ENCODE measurements around the gene SEC24A. TPM values are rescaled to one million over a fixed set of nuclear protein-coding genes. Genes with fewer than 3 reads are reported as not detected.
"Not testable (repeated sequence)": the region's sequence is repeated elsewhere in the genome, so short reads cannot be mapped to it uniquely, and the experiment has no call there.

Gene SEC24A
- polyA plus RNA-seq, 1 of the 3 experiments (the other 2 are of a cell fraction), result 7.4 TPM

DNA sequence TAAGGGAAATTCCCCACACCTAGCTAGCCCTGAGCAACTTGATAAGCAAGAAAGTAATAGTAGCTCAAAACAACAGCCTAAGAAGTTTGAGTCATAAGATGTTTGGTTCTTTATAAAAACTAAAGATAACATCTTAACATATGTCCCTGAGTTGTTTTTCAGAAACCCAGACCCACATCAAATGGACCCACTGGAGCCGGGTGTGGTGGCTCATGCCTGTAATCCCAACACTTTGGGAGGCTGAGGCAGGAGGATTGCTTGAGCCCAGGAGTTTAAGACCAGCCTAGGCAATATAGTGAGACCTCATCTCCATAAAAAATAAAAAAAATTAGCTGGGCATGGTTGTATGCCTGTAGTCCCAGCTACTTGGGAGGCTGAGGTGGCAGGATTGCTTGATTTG is 13.2 kb upstream of the SEC24A start:
- H2AFZ ChIP-seq (ENCODE audit: low read depth); H3K27me3 ChIP-seq (ENCODE audit: insufficient read depth); H3K36me3 ChIP-seq (replicated peaks in 1 of 2; ENCODE audit: control insufficient read depth in 1 of 2, insufficient read depth in 2 of 2, low read length in 1 of 2); DNase-seq; H3K4me2 ChIP-seq; H4K20me1 ChIP-seq (ENCODE audit: insufficient read depth); H3K4me1 ChIP-seq (ENCODE audit: control insufficient read depth in 1 of 2, insufficient read depth in 2 of 2, low read depth in 1 of 2, low read length in 1 of 2); H3K9me3 ChIP-seq; H3K9me2 ChIP-seq; H3K9ac ChIP-seq; H3F3A ChIP-seq (replicated peaks; ENCODE audit: insufficient read depth); H3K4me3 ChIP-seq (ENCODE audit: low read depth in 2 of 2, low read length in 1 of 2); H3K27ac ChIP-seq (ENCODE audit: low read depth in 2 of 2, low read length in 1 of 2): not testable (repeated sequence)
- WGBS (ENCODE audit: low lambda C conversion rate), result 94% methylated on average over 1 of the region's 1 CpG
- H3K79me2 ChIP-seq (ENCODE audit: insufficient read depth), result peaks cover 26% of the 10 kb centered on the region
- ChIA-PET CTCF (interaction anchor here (1.3 kb wide), 1 partner anchor 48 kb away, joined by 3 read pairs; no protein-coding TSS in a partner anchor), POLR2A (interaction anchor here (1.2 kb wide), 1 partner anchor 13 kb away, joined by 3 read pairs; the partner anchor contains the start of gene SEC24A)

DNA sequence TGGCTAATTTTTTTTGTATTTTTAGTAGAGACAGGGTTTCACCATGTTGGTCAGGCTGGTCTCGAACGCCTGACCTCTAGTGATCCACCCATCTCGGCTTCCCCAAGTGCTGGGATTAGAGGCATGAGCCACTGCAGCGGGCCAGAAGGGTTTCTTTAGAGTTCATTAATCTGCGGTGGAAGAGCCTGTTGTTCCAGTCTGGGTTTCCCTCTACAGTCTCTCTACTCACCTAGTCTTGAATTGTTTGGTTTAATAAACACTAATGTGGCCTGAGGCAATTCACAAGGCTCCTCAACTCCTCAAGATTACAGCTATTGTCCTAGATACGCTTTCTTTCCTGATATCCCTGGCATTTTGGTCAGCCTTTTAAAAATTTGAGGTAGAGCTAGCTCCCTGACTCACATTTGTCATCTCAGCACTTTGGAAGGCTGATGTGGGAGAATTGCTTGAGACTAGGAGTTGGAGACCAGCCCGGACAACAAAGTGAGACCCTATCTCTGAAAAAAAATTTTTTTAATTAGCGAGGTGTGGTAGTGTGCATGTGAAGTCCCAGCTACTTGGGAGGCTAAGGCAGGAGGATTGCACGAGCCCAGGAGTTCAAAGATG is 11.4 kb upstream of the SEC24A start:
- WGBS (ENCODE audit: low lambda C conversion rate), result 85% methylated on average over 9 of the region's 9 CpGs

GRCh38 chr5:134638760-134639201 is 9.8 kb upstream of the SEC24A start:
- no peak overlapping the region for H3K4me2 ChIP-seq
- CTCF ChIA-PET, result interaction anchor here (0.7 to 0.9 kb wide), 2 partner anchors 29 to 349 kb away, joined by 3 to 7 read pairs; no protein-coding TSS in a partner anchor
- H3K4me1 ChIP-seq (ENCODE audit: control insufficient read depth in 1 of 2, insufficient read depth in 2 of 2, low read depth in 1 of 2, low read length in 1 of 2), result no peaks in the 10 kb centered on the region
- DNase-seq, result no peak
- TF ChIP-seq MXI1 (IDR thresholded peaks at IDR 0.05; ENCODE audit: low read depth, low read length) (no peak), FOXM1 (IDR thresholded peaks at IDR 0.05; ENCODE audit: low read depth) (no peak), POLR2AphosphoS5 (IDR thresholded peaks at IDR 0.05; ENCODE audit: low read depth, low read length) (no peak), EZH2phosphoT487 (IDR thresholded peaks at IDR 0.05; ENCODE audit: borderline replicate concordance, low read depth) (no peak), GABPA (IDR thresholded peaks at IDR 0.05; ENCODE audit: low read depth) (no peak), NRF1 (IDR thresholded peaks at IDR 0.05; ENCODE audit: low read depth, low read length) (no peak), TCF12 (IDR thresholded peaks at IDR 0.05) (no peak), MEF2A (IDR thresholded peaks at IDR 0.05; ENCODE audit: borderline replicate concordance, low read depth) (no peak), RFX5 (IDR thresholded peaks at IDR 0.05; ENCODE audit: low read length) (no peak), CHD2 (IDR thresholded peaks at IDR 0.05; ENCODE audit: low read length, partially characterized antibody) (no peak), CTCF (IDR thresholded peaks at IDR 0.05) (no peak), RXRA (IDR thresholded peaks at IDR 0.05; ENCODE audit: borderline replicate concordance, low read depth) (no peak), GATA2 (CRISPR knock-in tag; IDR thresholded peaks at IDR 0.05) (no peak), MAX (IDR thresholded peaks at IDR 0.05; ENCODE audit: low read depth) (no peak), USF1 (IDR thresholded peaks at IDR 0.05; ENCODE audit: borderline replicate concordance, low read depth) (no peak)
- TF ChIP-seq, protein P1, sequence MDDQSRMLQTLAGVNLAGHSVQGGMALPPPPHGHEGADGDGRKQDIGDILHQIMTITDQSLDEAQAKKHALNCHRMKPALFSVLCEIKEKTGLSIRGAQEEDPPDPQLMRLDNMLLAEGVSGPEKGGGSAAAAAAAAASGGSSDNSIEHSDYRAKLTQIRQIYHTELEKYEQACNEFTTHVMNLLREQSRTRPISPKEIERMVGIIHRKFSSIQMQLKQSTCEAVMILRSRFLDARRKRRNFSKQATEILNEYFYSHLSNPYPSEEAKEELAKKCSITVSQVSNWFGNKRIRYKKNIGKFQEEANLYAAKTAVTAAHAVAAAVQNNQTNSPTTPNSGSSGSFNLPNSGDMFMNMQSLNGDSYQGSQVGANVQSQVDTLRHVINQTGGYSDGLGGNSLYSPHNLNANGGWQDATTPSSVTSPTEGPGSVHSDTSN (IDR thresholded peaks at IDR 0.05), result no peak
- H3K79me2 ChIP-seq (ENCODE audit: insufficient read depth), result no peaks in the 10 kb centered on the region
- no peaks in the 10 kb centered on the region for H3K9me3 ChIP-seq
- no peak overlapping the region for H2AFZ ChIP-seq (ENCODE audit: low read depth)
- no peak overlapping the region for H3K9ac ChIP-seq
- whole genome bisulfite sequencing (ENCODE audit: low lambda C conversion rate), result 88% methylated on average over 4 of the region's 4 CpGs
- no peaks in the 10 kb centered on the region for H3K36me3 ChIP-seq (replicated peaks in 1 of 2; ENCODE audit: control insufficient read depth in 1 of 2, insufficient read depth in 2 of 2, low read length in 1 of 2)
- peaks cover 9% of the 10 kb centered on the region for H3F3A ChIP-seq (replicated peaks; ENCODE audit: insufficient read depth)
- no peaks in the 10 kb centered on the region for H4K20me1 ChIP-seq (ENCODE audit: insufficient read depth)
- no peaks in the 10 kb centered on the region for H3K9me2 ChIP-seq
- POLR2A ChIA-PET, result no interaction called here
- H3K4me3 ChIP-seq (ENCODE audit: low read depth in 2 of 2, low read length in 1 of 2), result no peak overlapping the region
- no peak overlapping the region for H3K27ac ChIP-seq (ENCODE audit: low read depth in 2 of 2, low read length in 1 of 2)
- H3K27me3 ChIP-seq (ENCODE audit: insufficient read depth), result no peaks in the 10 kb centered on the region

More for the DNA sequence above, 11.4 kb upstream of the SEC24A start:
- Histone ChIP-seq H3F3A (replicated peaks; ENCODE audit: insufficient read depth) (no peaks in the 10 kb centered on the region), H3K27ac (ENCODE audit: low read depth in 2 of 2, low read length in 1 of 2) (no peak overlapping the region), H3K4me1 (ENCODE audit: control insufficient read depth in 1 of 2, insufficient read depth in 2 of 2, low read depth in 1 of 2, low read length in 1 of 2) (no peaks in the 10 kb centered on the region), H3K4me3 (ENCODE audit: low read depth in 2 of 2, low read length in 1 of 2) (no peak overlapping the region), H3K36me3 (replicated peaks in 1 of 2; ENCODE audit: control insufficient read depth in 1 of 2, insufficient read depth in 2 of 2, low read length in 1 of 2) (no peaks in the 10 kb centered on the region), H3K9ac (no peak overlapping the region), H2AFZ (ENCODE audit: low read depth) (no peak overlapping the region), H3K9me2 (no peaks in the 10 kb centered on the region), H3K9me3 (no peaks in the 10 kb centered on the region), H3K4me2 (no peak overlapping the region), H4K20me1 (ENCODE audit: insufficient read depth) (no peaks in the 10 kb centered on the region), H3K27me3 (ENCODE audit: insufficient read depth) (no peaks in the 10 kb centered on the region), H3K79me2 (ENCODE audit: insufficient read depth) (peaks cover 9% of the 10 kb centered on the region)
- ChIA-PET CTCF (interaction anchor here (1.1 kb wide), 1 partner anchor 75 kb away, joined by 3 read pairs; no protein-coding TSS in a partner anchor), POLR2A (interaction anchor here (0.7 kb wide), 1 partner anchor 461 kb away, joined by 7 read pairs; no protein-coding TSS in a partner anchor)
- DNase-seq, result no peak
- TF ChIP-seq MXI1 (IDR thresholded peaks at IDR 0.05; ENCODE audit: low read depth, low read length) (no peak), TCF12 (IDR thresholded peaks at IDR 0.05) (no peak), RCOR1 (IDR thresholded peaks at IDR 0.05; ENCODE audit: low read length) (no peak), FOXJ3 (CRISPR knock-in tag; IDR thresholded peaks at IDR 0.05) (no peak)
